NCI-H226 (cell line): Measurements from ENCODE around the gene TAOK1.

Source experiments
- DNase-seq: peaks from one replicate; pipeline ENCODE4 v3.0.0-alpha.2; 2015

TAOK1 gene

DNA sequence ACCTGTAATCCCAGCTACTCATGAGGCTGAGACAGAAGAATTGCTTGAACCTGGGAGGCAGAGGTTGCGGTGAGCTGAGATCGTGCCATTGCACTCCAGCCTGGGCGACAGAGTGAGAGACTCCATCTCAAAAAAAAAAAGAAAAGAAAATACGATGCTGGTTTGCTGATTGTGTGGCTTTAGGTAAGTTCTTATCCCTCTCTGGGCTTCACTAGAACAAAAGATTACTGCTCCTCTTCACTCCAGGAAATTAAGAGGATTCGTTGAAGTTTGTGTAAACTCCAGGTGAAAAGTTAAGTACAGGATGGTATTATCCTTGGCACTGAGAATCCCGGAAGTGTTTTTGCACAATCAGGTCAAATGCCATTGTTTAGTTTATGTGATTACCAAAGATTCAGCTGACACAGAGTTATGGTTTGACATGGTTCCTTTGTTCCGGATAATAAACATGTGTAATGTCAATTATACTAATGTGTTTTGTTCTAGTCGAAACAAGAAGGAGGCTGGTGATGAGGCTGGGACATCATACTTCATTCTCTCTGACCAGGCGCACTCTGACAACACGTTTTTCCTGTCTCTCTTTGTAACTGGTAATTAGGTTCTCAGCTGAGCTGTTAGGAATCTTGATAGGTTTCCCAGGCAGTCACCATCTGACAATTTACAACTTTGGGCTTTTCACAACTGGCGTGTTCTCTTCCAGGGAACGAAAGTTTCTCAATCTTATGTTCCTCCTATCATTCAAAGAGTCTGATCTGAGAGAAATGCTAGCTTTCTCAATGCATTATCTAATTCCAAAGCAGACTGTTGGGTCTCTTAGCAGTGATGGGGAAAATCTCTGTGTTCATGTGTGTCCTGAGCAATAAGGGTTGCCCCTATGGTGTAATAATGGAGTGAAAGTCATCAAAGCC is 10.8 kb upstream of the TAOK1 start:
- DNase-seq, result no peak

DNA sequence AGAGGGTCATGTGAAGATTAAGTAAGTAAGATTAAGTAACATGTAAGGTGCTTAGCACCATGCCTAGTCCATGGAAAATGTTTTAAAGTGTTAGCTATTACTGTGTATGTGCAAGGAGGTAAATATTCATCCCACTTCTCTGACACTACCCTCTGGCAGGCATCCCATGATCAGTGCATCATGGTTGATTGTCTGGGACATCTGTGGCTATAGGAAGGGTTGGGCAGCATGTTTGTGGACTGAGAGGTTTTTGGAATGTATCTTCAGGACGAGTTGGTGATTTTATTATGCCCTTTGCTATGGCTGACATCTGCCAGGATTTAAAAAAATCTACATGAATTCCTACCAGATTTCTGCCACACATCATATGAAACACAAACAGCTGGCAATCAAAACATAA is 6.5 kb upstream of the TAOK1 start:
- DNase-seq, result peak; percentile 33

DNA sequence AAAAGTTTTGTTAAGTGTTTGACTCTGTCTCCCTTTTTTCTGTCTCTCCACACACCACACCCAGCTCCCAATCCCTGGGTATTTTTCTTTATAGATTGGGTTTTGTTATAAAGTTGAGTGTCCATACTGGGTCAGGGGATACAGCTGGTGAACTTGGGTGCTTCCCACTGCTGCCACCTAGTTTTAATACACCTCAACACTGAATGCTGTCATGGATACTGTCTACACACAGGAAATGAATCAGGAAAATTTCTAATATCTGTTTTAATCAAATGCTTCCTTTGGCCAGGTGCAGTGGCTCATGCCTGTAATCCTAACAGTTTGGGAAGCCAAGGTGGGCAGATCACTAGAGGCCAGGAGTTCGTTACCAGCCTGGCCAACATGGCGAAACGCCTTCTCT is 5.3 kb upstream of the TAOK1 start:
- DNase-seq, result peak; percentile 33

DNA sequence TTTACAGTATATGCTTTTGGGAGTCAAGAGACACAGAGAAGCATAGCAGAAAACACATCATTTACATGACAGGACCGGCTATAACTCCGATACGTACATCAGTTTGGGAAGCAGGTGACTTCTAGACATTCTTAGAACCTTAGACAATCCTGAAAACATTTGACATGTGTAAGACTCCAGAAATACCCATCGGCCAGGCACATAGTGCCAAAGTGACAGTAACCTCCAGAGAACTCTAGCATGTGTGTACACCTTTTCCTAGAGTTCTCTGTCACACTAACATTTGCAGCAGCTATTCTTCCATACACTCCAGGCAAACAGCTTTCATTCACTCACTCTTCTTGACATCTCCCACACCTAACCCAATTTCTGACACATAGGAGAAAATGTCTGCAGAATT is 3.4 kb upstream of the TAOK1 start:
- no peak for DNase-seq

DNA sequence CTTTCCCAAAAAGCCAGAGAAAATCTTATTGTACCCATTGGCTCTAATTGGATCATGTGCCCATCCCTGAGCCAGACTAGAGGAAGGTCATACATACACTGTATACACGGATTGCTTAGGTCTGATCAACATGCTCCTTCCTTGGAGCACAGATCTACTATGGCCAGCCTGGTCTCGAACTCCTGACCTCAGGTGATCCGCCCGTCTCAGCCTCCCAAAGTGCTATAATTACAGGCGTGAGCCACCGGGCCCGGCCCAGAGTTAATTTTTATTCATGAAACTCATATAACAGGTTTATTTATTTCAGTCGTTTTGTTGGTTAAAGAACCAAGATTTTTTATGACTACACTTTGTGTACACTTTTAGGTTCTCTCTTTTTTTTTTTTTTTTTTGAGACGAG is 1.2 kb upstream of the TAOK1 start:
- no peak for DNase-seq

DNA sequence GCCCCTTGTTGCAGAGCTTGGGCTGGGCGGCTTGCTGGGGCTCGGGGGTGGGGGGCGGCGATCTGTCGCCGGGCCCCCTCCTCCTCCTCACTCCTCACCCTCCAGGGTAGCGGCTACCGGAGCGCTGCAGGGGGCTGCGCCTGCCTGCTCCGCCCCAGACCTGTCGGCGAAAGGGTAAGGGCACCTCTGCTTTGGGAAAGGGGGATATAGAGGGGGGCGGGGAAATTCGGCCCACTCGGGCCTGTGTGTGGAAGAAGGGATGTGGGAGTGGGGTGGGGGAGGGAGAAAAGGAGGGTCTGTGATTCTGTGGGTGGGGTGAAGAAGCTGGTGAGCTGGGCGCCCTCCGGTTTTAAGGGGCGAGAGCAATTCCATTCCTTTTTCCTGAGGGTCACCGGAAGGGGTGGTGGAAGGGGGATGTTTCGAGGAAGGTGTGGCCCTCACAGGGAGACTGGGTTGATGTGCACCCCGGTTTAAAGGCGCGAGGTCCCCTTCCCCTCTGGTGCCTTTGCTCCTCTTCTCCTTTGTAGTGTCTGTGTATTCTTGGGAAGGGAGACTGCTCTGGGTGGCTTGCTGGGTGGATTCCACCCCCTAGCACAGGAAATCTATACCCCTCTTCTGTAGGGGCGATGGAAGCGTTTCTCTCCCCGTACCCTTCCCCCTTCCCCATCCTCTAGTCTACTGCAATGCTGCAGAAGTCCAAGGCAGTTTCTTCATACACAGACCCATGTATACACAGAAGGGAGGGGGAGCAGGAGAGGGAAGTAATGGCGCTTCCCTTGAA is 878 bp downstream of the TAOK1 start:
- no peak for DNase-seq

DNA sequence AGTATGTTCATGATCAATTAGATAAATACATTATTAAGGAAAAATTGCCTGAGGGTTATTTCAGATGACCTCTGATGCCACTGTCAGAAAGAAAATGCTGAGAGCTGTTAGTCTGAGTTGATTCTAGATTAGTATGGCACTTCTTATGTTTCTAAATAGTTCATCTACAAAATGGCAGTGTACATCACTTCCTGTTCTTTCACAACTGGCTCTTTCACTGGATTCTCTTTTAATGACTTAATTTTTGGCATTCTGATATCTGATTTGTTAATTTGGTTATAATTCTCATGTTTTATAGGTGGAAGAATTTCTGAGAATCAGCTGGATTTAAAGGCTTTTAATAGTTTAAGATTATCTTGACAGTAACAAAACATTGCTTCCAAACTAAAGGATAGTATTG is 3.3 kb downstream of the TAOK1 start:
- DNase-seq, result no peak

DNA sequence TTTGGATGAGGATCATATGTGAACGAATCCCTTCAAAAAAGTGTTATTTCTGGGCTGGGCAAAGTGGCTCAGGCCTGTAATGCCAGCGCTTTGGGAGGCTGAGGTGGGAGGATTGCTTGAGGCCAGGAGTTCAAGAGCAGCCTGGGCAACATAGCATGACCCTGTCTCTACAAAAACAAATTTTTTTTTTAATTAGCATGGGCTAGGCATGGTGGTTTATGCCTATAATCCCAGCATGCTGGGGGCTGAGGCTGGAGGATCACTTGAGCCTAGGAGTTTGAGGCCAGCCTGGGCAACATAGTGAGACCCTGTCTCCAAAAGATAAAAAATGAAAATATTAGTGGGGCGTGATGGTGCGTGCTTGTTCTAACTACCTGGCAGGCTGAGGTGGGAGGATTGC is 4.6 kb downstream of the TAOK1 start:
- DNase-seq, result no peak

DNA sequence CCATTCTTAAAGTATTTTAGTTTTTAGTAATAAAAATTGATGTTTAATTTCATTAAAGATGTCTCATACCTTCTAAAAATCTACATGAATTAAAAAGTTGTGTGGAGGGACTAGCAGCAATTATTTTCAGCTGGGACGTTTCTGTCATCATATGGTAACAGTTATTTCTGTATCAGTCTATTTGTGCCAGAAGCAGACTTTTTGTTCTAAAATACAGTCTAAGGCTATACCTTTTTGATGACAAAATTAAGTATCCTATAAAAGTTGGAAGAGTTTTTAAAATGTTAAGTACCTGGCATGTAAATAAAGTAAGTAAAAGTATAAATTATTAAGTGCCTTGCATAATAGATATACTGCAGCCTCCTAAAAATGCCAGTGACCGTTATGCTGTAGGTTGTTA is 5.9 kb downstream of the TAOK1 start:
- no peak for DNase-seq

DNA sequence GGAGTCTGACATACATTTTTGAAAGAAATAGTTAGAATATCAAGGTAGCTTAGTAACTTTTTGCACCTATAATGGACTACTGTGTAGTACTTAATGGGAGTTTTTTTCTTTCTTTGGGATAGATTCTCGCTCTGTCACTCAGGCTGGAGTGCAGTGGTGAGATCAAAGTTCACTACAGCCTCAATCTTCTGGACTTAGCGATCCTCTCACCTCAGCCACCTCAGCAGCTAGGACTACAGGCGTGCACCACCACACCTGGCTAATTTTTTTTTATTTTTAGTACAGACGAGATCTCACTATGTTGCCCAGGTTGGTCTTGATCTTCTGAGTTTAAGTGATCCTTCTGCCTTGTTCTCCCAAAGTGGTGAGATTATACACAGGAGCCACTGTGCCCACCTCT is 9.5 kb downstream of the TAOK1 start:
- no peak for DNase-seq

DNA sequence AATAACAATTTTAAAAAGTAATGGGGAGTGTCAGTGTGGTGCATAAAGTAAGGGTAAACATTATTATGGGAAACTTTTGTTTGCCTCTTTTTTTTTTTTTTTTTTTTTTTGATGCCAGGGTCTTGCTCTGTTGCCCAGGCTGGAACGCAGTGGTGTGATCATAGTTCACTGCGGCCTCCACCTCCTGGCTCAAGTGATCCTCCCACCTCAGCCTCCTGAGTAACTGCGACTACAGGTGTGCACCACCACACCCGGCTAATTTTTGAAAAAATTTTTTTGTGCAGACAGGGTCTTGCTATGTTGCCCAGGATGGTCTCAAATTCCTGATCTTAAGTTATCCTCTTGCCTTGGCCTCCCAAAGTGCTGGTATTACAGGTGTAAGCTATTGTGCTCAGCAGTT is 10.7 kb downstream of the TAOK1 start:
- no peak for DNase-seq

DNA sequence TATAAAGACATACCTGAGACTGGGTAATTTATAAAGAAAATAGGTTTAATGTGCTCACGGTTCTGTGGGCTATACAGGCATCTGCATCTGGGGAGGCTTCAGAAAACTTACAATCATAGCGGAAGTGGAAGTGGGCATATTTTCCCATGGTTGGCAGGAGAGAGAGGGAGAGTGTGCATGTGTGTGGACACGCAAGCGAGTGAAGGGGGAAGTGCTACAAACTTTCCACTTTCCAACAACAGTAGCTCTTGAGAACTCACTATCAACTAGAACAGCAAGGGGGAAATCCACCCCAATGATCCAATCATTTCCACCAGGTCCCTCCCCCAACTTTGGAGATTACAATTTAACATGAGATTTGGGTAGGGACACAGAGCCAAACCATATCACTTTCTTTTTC is 11.1 kb downstream of the TAOK1 start:
- no peak for DNase-seq

DNA sequence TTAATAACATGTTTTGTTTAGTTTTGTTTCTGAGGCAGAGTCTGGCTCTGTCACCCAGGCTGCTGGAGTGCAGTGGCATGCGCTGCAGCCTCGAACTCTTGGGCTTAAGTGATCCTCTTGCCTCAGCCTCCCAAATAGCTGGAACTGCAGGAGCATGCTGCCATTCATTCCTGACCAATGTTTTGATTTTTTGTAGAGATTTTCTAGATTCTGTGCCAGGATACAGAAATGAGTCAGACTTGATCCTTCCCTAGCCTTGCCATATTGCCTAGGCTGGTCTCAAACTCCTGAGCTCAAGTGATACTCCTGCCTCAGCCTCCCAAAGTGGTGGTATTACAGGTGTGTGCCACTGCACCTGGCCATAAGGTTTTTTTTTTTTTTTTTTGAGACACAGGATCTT is 17.7 kb downstream of the TAOK1 start:
- no peak for DNase-seq

DNA sequence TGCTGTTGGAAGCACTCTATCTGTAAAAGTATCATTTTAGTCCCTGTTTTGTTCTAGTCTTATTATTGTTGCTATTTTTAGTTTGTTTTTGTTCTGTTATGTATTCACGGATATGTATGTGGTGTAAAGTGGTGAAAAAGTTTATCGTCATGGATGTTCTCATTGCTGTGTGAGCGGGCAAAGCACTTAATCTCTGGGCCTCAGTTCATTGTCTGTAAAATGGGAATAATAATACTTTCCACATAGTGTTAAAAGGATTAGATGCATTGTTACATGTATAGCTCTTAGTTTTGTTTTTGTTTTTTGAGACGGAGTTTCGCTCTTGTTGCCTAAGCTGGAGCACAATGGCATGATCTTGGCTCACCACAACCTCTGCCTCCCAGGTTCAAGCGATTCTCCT is 19.8 kb downstream of the TAOK1 start:
- DNase-seq, result no peak

DNA sequence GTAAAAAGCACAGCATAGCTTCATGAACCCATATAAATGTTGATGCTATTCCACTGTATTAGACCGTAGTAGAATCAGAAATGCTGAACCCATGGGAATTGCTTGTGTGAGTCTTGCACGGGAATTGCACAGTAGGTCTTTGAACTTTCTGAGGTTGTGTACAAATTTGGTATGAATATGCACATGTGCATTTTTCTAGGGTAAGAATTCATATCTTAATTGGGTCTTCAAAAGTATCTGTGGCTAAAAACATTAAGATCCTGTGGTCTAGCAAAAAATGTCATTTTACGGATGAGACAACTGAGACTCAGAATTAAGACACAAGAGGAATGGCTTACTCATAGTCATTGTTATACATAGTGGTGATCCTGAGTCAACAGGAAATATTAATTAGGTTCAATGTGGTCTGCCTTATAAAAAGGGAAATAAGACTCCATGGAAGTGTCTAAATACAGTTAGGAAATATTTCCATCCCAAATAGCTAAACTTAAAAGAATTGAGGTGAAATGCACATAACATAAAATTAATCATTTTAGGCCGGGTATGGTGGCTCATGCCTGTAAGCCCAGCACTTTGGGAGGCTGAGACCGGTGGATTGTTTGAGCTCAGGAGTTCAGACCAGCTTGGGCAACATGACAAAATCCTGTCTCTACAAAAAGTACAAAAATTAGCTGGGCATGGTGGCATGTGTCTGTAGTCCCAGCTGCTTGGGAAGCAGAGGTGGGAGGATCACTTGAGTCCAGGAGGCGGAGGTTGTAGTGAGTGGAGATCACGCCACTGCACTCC is 22.8 kb downstream of the TAOK1 start:
- no peak for DNase-seq

DNA sequence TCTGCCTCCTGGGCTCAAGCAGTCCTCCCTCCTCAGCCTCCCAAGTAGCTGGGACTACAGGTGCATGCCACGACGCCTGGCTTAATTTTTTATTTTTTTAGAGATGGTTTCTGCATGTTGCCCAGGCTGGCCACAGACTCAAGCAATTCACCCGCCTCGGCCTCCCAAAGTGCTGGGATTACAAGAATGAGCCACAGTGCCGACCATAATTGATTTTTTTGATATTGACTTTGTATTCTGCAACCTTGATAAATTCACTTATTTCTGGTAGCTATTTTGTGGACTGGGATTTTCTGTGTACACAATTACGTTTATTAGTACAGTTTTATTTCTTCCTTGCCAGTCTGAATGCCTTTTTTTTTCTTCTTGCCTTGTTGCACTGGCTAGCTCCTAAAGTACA is 30.0 kb downstream of the TAOK1 start:
- no peak for DNase-seq

DNA sequence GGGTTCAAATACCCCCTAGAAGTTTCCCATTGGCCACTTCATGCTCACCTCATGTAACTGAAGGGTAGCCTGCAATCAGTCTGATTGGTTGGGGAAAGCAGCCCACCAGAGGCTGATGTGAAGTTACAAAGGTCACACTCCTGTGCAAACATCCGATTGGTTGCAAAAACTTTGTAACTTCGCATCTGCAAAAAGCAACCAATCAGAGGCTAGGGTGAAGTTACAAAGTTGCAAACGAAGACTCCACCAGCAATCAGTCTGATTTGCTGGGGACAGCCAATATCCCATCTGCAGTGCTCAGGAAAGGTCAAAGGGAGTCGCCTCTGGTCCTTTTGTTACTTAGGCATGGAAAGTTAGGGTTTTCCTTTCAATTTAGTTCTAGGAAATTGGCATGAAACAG is 40.1 kb downstream of the TAOK1 start:
- no peak for DNase-seq

DNA sequence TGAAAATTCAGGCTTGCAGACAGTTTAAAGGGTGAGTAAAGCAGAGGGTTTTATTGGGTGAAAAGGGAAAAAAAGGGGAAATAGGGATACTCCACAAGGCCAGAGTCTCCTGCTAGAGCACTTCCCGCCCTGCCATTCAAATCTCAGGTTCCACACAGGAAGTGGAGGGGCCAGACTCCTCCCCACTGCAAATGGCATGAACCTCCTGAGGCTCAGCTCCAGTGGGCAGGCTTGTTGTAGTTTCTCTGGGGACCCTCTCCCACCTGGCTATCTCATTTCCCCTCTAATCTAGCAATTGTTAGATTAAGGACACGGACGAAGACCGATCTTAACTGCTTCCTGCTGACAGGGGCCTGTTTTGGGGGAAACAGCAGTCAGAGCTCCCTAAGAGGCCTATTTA is 43.4 kb downstream of the TAOK1 start:
- DNase-seq, result no peak

DNA sequence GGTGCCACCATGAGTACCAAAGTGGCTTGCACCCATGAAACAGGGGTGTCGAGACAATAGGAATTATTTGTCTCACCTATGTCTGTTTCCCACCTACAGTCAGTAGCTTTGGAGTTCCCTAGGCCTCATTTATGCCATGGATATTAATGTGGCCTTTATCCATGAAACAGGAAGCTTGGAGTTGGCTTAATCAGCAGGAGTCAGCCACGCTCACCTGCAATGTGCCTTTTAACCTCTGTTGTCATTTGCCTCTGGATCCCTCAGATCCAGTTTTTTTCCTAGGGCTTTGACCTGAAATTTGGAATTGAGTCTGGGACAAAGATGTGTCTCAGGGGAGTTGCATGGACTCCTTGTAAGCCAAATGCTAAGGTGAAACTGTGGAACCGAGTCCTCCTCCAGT is 44.4 kb downstream of the TAOK1 start:
- no peak for DNase-seq

DNA sequence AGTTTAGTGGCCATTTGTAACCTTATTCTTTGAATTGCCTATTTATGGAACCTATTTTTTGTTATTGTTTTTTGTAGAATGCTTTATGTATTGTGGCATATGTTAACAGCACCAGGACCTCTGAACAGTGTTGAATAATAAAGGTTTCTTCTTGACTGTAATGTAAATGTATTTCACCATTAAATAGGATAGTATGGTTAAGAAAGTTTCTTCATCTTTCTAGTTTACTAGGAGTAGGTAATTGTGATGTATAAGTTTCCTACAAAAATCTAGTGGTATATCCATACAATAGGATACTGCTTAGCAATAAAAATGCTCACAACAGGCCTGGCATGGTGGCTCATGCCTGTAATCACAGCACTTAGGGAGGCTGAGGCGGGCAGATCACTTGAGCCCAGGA is 52.3 kb downstream of the TAOK1 start:
- no peak for DNase-seq

DNA sequence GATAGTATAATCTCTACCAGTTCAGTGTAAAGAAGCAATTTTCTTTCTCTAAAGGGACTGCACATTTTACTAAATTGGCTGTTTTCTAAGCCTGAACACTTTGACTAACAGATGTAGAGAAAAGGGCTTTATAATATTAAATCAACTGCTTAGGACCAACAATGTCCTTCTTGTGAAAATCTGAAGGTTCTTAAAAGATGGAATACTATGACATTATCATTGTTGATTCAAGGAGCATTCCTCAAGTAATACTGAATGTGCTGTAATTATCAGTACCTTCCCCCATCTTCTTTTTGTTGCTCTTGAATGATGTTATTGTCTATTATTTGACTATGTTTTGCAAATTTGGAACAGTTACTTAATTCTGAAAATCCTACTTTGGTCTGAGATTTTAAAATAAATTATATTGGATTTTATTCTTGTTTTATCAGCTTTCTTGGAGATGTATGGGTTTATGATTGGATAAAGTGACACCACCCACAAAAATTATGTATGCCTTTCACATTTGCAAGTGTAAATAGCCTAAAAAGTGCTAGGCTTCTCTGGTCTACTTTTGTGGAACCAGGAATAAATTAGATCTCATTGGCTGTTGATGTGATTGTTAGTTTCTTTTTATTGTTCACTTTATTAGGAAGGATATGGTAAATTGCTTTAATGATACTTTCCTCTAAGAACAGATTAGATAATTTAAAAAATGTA is 53.0 kb downstream of the TAOK1 start:
- no peak for DNase-seq

DNA sequence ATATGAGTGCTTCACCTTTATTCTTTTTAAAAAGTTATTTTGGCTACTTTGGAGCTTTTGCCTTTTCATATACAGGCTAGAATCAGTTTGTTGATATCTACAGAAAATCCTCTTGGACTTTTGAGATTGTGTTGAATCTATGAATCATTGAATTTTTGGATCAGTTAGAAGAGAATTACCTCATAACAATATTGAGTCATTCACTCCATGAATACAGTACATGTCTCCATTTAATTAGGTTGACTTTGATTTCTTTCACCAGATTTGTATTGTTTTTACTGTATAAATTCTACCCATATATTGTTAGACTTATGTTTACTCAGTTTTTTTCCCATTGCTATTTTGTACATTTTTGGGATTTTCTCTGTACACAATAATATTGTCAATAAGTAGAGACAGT is 54.4 kb downstream of the TAOK1 start:
- peak; percentile 33 for DNase-seq

DNA sequence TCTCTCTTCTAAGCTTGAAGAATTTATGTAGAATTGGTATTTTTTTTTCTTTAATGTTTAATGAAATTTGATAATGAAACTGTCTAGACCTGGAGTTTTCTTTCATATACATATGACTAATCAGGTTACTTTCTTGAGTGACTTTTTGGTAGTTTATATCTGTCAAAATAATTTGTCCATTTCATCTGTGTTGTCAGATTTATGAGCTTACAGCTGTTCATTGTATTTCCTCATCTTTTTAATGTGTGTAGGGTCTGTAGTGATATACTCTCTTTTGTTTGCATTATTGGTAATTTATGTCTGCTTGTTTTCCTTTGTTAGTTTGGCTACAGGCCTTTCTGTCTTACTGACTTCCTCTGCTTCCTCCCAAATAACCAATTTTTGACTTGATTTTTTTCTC is 55.7 kb downstream of the TAOK1 start:
- DNase-seq, result no peak
